ENCODE measurements around the gene ST3GAL4. TPM values are rescaled to one million over a fixed set of nuclear protein-coding genes. Genes with fewer than 3 reads are reported as not detected.

ST3GAL4 gene
- total RNA-seq, 1 donor from 2014 or later, result 39.2 TPM

DNA sequence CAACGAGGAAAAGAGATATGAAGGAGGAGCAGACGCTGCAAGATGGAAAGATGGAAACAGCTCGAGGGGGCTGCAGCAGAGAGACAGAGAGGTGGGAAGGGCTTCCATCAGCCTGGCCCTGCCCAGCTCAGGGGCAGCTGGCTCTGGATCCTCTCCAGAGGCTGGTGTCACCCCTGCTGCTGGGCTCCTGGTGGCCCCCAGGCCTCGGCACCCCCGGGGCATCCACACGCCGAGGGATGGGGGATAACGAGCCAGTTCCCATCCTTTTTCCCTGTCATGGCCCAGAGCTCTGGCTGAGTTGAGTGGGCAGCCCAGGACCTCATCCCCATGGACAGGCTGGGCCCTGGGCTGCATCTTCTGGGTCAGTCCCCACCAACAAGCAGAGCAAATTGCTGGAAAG is 102.3 kb downstream of the ST3GAL4 start:
- Histone ChIP-seq H3K4me1 (no peaks in the 10 kb centered on the region), H3K9me3 (no peaks in the 10 kb centered on the region), H3K36me3 (no peaks in the 10 kb centered on the region), H3K27me3 (no peaks in the 10 kb centered on the region), H3K4me3 (no peak overlapping the region), H3K27ac (no peak overlapping the region)
- TF ChIP-seq, protein P1, sequence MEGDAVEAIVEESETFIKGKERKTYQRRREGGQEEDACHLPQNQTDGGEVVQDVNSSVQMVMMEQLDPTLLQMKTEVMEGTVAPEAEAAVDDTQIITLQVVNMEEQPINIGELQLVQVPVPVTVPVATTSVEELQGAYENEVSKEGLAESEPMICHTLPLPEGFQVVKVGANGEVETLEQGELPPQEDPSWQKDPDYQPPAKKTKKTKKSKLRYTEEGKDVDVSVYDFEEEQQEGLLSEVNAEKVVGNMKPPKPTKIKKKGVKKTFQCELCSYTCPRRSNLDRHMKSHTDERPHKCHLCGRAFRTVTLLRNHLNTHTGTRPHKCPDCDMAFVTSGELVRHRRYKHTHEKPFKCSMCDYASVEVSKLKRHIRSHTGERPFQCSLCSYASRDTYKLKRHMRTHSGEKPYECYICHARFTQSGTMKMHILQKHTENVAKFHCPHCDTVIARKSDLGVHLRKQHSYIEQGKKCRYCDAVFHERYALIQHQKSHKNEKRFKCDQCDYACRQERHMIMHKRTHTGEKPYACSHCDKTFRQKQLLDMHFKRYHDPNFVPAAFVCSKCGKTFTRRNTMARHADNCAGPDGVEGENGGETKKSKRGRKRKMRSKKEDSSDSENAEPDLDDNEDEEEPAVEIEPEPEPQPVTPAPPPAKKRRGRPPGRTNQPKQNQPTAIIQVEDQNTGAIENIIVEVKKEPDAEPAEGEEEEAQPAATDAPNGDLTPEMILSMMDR (IDR thresholded peaks at IDR 0.05), result no peak
- ATAC-seq (no peak), DNase-seq (no peak)
- intact Hi-C loops (cut with DNase I), result no loop called here

DNA sequence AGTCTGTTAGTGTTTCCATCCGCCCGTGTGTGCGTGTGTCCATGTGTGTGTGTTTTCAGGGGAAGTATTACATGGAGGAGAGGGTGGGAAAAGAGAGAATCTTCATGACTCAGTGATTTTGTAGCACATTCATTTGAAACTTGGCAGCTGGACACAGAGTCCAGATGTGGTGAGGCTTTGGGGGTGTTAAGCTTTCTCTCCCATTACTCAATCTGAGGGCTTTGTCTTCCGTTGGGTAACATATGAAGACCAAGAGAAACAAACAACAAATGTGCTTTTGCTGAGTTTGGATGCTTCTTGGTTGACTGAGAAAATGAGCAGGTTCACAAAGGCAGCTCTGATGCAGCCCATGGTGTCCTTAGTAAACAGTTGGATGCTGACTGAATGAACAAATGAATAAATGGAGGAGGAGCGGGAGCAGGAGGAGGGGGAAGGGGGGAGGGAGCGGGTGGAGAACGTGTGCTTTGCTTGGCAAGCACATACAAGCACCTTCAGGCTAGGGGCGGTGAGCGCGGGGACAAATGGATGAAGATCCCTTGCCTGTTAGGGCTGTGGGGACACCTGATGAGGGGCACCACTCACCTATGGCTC is 104.3 kb downstream of the ST3GAL4 start:
- no peak for ATAC-seq
- Histone ChIP-seq H3K27me3 (no peaks in the 10 kb centered on the region), H3K4me1 (no peaks in the 10 kb centered on the region), H3K4me3 (no peak overlapping the region), H3K27ac (no peak overlapping the region), H3K36me3 (no peaks in the 10 kb centered on the region), H3K9me3 (no peaks in the 10 kb centered on the region)
- intact Hi-C loops (cut with DNase I), result no loop called here
- TF ChIP-seq, protein P1 (IDR thresholded peaks at IDR 0.05), result no peak
- DNase-seq, result no peak

DNA sequence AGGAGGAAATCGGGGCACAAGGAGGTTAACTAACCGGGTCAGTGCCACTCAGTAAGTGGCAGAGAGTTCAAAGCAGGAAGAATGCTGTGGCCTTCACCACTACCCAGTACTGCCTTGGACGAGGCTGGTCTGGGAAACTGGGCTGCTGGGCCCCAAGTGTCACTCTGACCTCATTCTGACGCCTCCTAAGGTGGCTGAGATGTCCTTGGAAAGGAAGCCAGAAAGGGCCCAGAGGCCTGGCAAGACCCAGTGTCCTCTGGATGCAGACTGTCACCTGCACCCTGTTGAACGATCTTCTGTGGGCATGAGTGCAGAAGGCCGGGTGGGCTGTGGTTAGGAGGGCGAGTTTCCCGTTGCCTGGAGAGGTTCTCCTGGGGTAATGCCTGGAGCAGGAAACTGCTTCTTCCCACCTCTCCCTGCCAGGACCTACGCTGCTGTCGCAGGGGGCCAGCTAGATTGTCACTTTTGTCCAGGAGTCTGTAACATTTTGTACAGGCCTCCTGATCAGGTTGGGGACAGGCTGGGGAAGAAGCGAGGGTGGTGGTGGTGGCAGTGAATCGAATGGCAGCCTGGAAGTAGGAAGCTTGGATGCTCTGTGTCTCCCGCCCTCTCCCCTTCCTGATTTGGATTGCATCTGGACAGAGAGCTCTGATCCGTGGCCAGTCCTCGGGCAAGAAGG is 105.1 kb downstream of the ST3GAL4 start:
- TF ChIP-seq, protein P1 (IDR thresholded peaks at IDR 0.05), result no peak
- no peak for DNase-seq
- H3K4me3 ChIP-seq, result no peak overlapping the region
- intact Hi-C loops (cut with DNase I), result no loop called here
- H3K27me3 ChIP-seq, result no peaks in the 10 kb centered on the region
- peaks cover 6% of the 10 kb centered on the region for H3K4me1 ChIP-seq
- no peaks in the 10 kb centered on the region for H3K9me3 ChIP-seq
- no peaks in the 10 kb centered on the region for H3K36me3 ChIP-seq
- H3K27ac ChIP-seq, result no peak overlapping the region
- no peak for ATAC-seq

DNA sequence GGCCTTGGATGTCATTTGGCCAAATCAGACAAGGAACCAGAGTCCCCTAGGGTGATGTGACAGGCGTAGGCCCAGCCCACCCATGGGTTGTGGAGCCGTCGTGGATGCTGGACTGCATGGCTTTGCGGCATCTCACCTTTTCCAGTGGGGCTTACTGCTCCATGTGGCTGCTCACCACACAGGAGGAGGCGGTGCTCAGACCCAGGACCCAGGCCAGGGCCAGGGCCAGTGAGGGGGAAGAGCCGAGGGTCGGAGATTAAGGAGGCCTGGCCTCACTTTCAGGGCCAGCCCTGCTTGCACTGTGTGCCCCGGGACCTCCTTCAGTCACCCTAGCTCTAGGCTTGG is 105.6 kb downstream of the ST3GAL4 start:
- Histone ChIP-seq H3K36me3 (no peaks in the 10 kb centered on the region), H3K27ac (no peak overlapping the region), H3K9me3 (no peaks in the 10 kb centered on the region), H3K4me1 (peaks cover 11% of the 10 kb centered on the region), H3K27me3 (no peaks in the 10 kb centered on the region), H3K4me3 (no peak overlapping the region)
- ATAC-seq (no peak), DNase-seq (no peak)
- TF ChIP-seq, protein P1 (IDR thresholded peaks at IDR 0.05), result no peak
- intact Hi-C loops (cut with DNase I), result no loop called here

DNA sequence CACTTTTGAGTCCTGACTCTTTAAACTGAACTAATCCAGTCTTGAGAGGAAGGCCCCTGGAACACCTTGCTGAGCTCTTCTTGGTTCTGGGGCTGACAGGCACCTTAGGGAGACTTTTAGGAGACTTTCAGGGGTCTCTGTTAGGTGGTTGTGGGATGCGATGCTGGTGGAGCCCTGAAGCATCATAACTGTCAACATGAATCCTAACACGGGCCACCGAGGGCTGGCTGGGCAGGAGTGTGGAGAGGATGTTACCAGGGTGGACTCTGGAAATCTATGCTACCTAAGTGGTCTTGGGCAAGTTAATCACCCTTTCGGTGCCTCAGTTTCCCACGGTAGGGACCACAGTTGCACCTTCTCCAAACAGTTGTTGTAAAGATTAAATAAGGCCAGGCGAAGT is 106.5 kb downstream of the ST3GAL4 start:
- Histone ChIP-seq H3K27ac (no peak overlapping the region), H3K4me3 (no peak overlapping the region), H3K27me3 (no peaks in the 10 kb centered on the region), H3K9me3 (no peaks in the 10 kb centered on the region), H3K4me1 (peaks cover 14% of the 10 kb centered on the region), H3K36me3 (no peaks in the 10 kb centered on the region)
- intact Hi-C loops (cut with DNase I), result no loop called here
- no peak for DNase-seq
- TF ChIP-seq, protein P1 (IDR thresholded peaks at IDR 0.05), result no peak
- no peak for ATAC-seq

Measured in upper lobe of right lung (tissue), 1 donor.